HUES6 (cell line): ENCODE data around the gene DCDC2C.

Experiments used
- H3K27ac ChIP-seq: 2 replicates; pipeline ENCODE4 v1.7.0; 2013; ENCODE audit warnings: low read depth, mild to moderate bottlenecking, low read length, inconsistent platforms
- H3K27me3 ChIP-seq: 2 replicates; pipeline ENCODE4 v1.6.1; 2013; ENCODE audit warnings: low read length; ENCODE audit not compliant: control insufficient read depth, insufficient read depth
- H3K36me3 ChIP-seq: 2 replicates; pipeline ENCODE4 v1.6.1; 2013; ENCODE audit warnings: low read length; ENCODE audit not compliant: control insufficient read depth, insufficient read depth
- H3K4me1 ChIP-seq: 2 replicates; pipeline ENCODE4 v1.6.1; 2013; ENCODE audit warnings: low read length; ENCODE audit not compliant: control insufficient read depth, insufficient read depth
- H3K4me3 ChIP-seq: 2 replicates; pipeline ENCODE4 v1.5.1; 2013; ENCODE audit warnings: low read depth, low read length
- H3K9ac ChIP-seq: one replicate; pipeline ENCODE4 v1.6.1; 2013; ENCODE audit warnings: mild to moderate bottlenecking, low read length
- H3K9me3 ChIP-seq: 2 replicates; pipeline ENCODE4 v1.6.1; 2013; ENCODE audit warnings: low read depth, low read length; ENCODE audit not compliant: control insufficient read depth, insufficient read depth

The DCDC2C gene

DNA sequence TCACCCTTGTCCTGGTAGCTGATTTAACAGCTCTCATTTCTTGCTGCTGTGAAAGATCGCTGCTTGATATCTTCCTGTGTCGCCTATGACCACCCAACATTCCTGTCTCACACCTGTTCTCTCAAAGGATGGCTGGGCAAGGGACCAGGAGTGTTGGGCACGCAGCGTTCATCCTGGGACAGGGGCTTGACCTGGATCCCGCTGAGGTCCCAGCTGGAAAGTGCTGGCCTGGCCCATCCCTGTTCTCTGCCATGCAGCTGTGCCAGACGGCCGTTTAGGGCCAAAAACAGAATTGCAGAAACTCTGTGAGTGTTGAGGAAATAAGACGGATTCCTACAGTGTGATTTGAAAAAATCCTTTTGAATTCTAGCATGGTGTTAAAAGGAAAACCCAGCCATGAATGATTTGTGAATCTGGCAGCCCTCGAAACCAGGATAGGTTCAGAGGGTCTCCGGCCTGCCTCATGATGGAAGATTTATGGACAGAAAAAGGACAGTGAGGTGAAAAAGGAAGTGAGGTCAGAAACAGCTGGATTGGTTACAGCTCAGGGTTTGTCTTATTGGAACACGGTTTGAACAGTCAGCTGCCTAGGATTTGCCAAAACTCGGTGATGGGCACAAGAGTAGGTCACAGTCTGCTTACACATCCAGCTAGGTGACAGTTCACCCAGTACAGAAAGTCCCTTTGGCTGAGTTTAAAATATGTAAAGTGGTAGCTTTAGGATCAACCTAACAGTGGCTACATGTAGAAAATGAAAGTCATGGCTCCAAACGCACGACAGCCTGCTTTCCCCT, 164.8 kb downstream of the DCDC2C start:
- H3K27me3 ChIP-seq, result no peaks in the 10 kb centered on the region
- no peak overlapping the region for H3K4me3 ChIP-seq
- no peaks in the 10 kb centered on the region for H3K4me1 ChIP-seq
- H3K9ac ChIP-seq, result no peak overlapping the region
- H3K9me3 ChIP-seq, result peaks cover 15% of the 10 kb centered on the region
- H3K36me3 ChIP-seq, result no peaks in the 10 kb centered on the region
- no peak overlapping the region for H3K27ac ChIP-seq

- H3K4me3 ChIP-seq, result no peak overlapping the region
- H3K9me3 ChIP-seq, result peaks cover 15% of the 10 kb centered on the region
- no peak overlapping the region for H3K9ac ChIP-seq
- H3K4me1 ChIP-seq, result no peaks in the 10 kb centered on the region
- no peaks in the 10 kb centered on the region for H3K36me3 ChIP-seq
- H3K27me3 ChIP-seq, result no peaks in the 10 kb centered on the region
- no peak overlapping the region for H3K27ac ChIP-seq
Measured at GRCh38 chr2:3870222-3870621, 166.8 kb downstream of the DCDC2C start.

DNA sequence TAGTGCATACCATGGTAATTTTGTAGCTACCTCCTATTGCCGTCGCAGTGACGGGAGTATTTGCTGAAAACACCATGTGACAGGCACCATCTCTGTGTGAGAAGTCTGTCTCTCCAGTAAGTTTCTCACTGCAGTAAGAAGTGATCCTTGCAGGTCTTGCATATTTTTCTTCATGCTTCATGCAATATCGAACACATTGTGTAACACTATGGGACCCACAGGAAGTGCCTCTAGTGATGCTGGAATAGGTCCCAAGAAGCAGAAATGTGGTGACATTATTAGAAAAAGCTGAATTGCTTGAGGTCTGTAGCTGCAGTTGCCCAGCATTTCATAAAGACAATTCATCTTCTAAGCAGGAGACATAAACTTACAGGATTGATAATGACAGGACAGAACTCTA, 167.6 kb downstream of the DCDC2C start:
- Histone ChIP-seq H3K9me3 (peaks cover 15% of the 10 kb centered on the region), H3K4me3 (no peak overlapping the region), H3K9ac (no peak overlapping the region), H3K36me3 (no peaks in the 10 kb centered on the region), H3K27me3 (no peaks in the 10 kb centered on the region), H3K27ac (no peak overlapping the region), H3K4me1 (no peaks in the 10 kb centered on the region)

DNA sequence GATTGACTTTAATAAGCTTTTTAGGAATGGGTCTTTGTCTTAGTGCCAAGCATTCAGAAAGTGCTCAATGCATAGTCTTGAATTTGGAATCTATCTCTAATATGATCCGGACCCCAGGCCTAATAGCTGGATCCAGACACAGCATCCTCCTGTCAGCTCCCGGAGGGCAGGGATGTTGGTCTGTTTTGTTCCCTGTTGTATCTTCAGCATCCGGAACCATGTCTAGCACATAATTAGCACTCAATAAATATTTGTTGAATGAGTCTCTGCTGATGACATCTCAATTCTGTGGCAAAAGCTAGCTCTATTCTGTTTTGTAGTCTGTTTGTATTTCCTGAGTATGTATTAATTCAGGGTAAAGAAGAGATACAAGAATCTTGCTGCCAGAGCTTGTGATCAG, 169.1 kb downstream of the DCDC2C start:
- no peak overlapping the region for H3K27ac ChIP-seq
- H3K9ac ChIP-seq, result no peak overlapping the region
- H3K9me3 ChIP-seq, result peaks cover 15% of the 10 kb centered on the region
- H3K36me3 ChIP-seq, result no peaks in the 10 kb centered on the region
- no peak overlapping the region for H3K4me3 ChIP-seq
- H3K27me3 ChIP-seq, result no peaks in the 10 kb centered on the region
- no peaks in the 10 kb centered on the region for H3K4me1 ChIP-seq

GRCh38 chr2:3873899-3874298, 170.5 kb downstream of the DCDC2C start:
- Histone ChIP-seq H3K36me3 (no peaks in the 10 kb centered on the region), H3K27me3 (no peaks in the 10 kb centered on the region), H3K9ac (no peak overlapping the region), H3K4me3 (no peak overlapping the region), H3K9me3 (peaks cover 15% of the 10 kb centered on the region), H3K4me1 (no peaks in the 10 kb centered on the region), H3K27ac (no peak overlapping the region)

DNA sequence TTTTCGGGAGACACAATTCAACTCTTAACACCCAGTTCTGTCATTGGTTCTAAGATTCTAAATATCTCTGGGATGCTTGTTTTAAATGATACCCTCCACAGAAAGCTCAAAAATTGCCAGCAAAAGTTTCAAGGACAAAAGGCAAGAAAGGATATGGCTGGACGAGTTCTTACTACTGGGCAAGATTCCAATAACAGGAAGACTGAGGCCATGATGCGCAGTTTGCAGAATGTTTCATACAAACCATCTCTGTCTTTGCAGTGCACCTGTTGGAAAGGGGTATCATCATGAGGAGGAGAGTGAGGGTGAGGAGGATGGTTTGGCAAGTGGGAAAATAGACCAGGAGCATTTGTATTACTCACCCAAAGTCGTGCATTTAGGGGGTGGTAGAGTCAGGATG, 172.8 kb downstream of the DCDC2C start:
- no peaks in the 10 kb centered on the region for H3K27me3 ChIP-seq
- H3K9ac ChIP-seq, result no peak overlapping the region
- H3K36me3 ChIP-seq, result no peaks in the 10 kb centered on the region
- H3K9me3 ChIP-seq, result peaks cover 9% of the 10 kb centered on the region
- no peak overlapping the region for H3K27ac ChIP-seq
- no peaks in the 10 kb centered on the region for H3K4me1 ChIP-seq
- H3K4me3 ChIP-seq, result no peak overlapping the region

DNA sequence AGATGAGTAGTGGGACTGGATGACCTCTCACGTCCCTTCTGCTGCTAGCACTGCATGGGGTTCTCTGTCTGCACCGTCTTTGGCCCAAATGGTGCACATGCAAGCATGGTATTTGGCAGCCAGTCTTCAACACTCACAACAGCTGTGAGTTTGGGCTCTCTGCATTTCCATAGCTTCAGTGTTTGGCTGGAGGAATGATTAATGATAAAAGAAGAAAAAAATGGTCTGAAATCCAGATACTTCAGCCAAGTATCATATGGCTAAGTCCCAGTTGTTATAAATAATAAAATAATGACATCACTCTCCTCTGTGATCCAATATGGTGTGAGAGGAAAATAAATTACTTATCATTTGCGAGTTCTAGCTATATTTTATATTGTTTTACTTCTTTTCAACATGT, 173.3 kb downstream of the DCDC2C start:
- H3K9me3 ChIP-seq, result peaks cover 6% of the 10 kb centered on the region
- no peaks in the 10 kb centered on the region for H3K4me1 ChIP-seq
- H3K27me3 ChIP-seq, result no peaks in the 10 kb centered on the region
- H3K36me3 ChIP-seq, result no peaks in the 10 kb centered on the region
- H3K4me3 ChIP-seq, result no peak overlapping the region
- no peak overlapping the region for H3K9ac ChIP-seq
- H3K27ac ChIP-seq, result no peak overlapping the region

DNA sequence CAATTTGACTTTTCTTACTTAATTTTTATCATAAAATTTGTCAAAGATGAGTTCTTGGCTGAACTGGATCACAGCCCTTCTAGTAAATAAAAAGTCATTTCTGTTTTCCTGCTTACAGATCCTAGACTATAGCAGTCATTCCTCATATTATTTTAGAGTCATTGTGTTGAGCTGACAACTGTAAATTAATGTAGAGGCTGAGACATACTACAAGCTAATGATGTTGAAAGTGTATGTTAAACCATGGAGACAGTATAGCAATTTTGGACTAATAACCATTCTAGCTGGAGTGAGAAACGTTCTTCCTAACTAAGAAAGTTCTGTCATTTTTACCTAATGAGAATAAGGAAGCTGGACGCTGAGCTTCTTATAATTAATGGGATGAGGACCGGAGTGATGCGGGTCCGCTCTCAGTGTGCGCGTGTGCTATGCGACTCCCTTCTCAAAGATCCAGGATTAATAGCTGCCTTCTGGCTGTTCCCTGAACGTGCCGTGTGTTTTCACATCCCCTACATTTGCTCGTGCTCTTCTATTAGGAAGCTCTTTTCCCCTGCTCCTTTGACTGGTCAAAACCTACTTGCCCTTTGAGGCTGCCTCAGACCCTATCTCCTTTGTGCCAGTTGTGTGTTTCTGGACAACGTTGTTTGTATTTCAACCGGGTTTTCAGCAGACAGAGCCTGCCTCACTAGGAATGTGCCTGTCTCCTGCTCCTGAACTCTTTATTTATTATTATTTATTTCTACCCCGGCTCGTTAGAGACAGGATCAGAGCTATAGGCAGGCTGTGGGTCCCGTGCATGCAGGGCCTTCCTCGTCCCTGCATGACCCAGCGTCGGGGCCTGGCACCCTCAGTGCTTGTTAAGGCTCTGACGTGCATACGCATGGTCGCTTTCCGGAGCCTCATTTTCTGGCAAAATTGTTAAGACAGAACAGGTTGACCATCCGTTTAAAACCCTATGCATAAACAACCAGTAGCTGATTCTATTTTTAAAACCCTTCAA, 182.6 kb downstream of the DCDC2C start:
- H3K27ac ChIP-seq, result no peak overlapping the region

GRCh38 chr2:3895021-3895420, 191.6 kb downstream of the DCDC2C start:
- no peaks in the 10 kb centered on the region for H3K9me3 ChIP-seq
- no peak overlapping the region for H3K4me3 ChIP-seq
- H3K36me3 ChIP-seq, result no peaks in the 10 kb centered on the region

More for the DNA sequence above, 182.6 kb downstream of the DCDC2C start:
- H3K9ac ChIP-seq, result no peak overlapping the region
- no peaks in the 10 kb centered on the region for H3K27me3 ChIP-seq
- H3K9me3 ChIP-seq, result peaks cover 13% of the 10 kb centered on the region
- H3K4me3 ChIP-seq, result no peak overlapping the region
- H3K36me3 ChIP-seq, result no peaks in the 10 kb centered on the region
- no peaks in the 10 kb centered on the region for H3K4me1 ChIP-seq

More at GRCh38 chr2:3895021-3895420, 191.6 kb downstream of the DCDC2C start:
- Histone ChIP-seq H3K9ac (no peak overlapping the region), H3K4me1 (no peaks in the 10 kb centered on the region), H3K27me3 (no peaks in the 10 kb centered on the region), H3K27ac (no peak overlapping the region)
